HG03457 (cell line): ENCODE results near the gene ATP5MK.
"Not testable (repeated sequence)": the region's sequence is repeated elsewhere in the genome, so short reads cannot be mapped to it uniquely, and the experiment has no call there.

ENCODE experiments used
- ATAC-seq: cut with Tn5 transposase; IDR thresholded peaks from one replicate; pipeline ENCODE4 v1.9.1; 2021; ENCODE audit warnings: moderate number of reproducible peaks; ENCODE audit not compliant: unreplicated experiment

ATP5MK gene, protein sequence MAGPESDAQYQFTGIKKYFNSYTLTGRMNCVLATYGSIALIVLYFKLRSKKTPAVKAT

DNA sequence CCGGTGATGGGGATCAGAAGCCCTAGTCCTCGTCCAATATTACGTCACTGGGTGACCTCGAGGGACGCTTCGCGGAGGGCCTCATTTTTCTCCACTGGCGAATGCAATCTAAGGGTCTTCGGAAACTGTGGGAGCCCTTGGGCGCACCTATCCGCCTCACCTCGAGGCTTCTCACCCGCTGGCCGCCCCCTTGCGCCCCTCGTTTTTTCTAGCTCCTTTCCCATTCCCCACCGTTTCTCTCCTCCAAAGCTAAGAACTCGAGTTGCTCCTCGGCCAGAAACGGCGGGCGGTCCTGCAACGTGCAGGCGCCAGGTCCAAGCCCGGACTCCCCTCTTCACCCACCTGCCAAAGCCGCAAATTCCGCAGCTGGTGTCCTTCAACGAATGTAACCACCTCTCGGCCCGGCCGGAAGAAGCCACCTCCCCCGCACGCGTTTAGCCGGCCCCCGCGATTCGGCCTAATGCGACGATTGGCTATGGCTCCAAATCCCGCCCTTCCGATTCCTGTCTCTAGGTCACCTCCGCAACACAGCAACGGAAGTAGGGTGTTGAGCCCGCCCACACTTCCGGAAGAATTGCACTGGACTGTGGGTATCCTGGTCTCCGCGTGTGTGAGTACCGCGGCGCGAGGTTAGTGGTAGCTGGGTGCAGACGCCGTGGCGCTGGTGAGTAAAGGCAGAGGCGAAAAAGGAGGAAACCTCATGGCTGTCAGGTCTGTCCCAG lies at the start of gene ATP5MK, which contains the start of gene PDCD11:
Gene ATP5MK, minus strand, starts transcription at position 409 of the 722 bp plus-strand sequence. CDS start 4,018 bp downstream, outside the sequence.
Gene PDCD11, plus strand, starts transcription at position 560 of the 722 bp plus-strand sequence. CDS start 1,801 bp downstream, outside the sequence.
- ATAC-seq = peak; percentile 88

DNA sequence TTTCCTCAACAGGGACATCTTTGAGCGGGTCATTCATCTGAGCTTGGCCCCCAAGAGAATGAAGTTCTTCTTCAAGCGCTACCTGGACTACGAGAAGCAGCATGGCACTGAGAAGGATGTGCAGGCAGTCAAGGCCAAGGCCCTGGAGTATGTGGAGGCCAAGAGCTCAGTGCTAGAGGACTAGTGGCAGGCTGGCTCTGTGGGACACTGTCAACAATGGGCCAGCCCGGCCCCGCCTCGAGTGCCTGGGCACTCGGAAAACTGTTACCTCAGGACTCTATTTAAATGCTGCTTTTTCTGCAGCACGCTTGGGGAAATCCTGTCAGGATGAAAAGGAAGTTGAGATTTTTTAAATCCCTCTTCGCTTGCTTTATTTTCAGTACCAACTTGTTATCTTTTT lies 49.1 kb upstream of the ATP5MK start:
- no peak for ATAC-seq

DNA sequence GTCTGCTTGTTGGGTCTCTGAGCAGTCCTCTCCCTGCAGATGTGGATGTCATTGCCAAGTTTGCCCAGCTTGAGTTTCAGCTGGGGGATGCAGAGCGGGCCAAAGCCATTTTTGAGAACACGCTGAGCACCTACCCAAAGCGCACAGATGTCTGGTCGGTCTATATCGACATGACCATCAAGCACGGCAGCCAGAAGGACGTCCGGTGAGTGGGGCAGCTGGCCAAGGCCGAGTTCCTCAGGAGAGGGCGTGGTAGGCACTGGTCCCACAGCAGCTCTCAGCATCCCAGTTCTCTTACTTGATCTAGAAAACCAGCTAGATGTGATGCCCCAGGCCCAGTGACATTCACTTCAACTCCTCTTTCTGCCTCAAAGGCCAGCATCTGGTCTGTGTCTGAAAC lies 48.2 kb upstream of the ATP5MK start:
- no peak for ATAC-seq

DNA sequence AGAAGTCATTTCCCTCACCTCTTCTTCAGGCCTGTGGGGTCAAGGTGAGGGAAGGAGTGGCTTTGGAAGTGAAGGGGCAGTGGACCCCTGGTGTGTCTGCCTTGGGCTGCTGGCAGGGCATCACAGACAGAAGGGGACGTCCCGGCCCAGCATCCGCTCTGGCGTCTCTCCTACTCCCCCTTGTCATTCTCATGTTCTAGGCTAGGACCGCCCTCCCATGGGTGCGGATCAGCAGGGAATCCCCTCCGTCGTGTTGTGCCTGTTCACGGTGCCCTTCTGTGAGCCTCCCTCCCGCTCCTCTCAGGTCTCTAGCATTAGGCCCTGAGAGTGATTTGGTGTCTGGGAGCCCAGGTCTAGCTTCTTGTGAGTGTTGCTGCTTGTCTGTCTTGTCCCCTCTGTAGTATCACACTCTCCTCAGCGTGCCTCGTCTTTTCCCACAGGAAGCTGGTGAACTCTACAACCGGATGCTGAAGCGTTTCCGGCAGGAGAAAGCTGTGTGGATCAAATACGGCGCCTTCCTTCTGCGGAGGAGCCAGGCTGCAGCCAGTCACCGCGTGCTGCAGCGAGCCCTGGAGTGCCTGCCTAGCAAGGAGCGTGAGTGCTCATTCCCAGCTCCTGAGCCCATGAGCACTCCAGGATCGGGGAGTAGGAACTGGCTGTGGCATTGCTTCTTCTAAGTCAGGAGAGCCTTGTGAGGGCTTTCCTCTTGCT lies 47.4 kb upstream of the ATP5MK start:
- ATAC-seq = no peak

DNA sequence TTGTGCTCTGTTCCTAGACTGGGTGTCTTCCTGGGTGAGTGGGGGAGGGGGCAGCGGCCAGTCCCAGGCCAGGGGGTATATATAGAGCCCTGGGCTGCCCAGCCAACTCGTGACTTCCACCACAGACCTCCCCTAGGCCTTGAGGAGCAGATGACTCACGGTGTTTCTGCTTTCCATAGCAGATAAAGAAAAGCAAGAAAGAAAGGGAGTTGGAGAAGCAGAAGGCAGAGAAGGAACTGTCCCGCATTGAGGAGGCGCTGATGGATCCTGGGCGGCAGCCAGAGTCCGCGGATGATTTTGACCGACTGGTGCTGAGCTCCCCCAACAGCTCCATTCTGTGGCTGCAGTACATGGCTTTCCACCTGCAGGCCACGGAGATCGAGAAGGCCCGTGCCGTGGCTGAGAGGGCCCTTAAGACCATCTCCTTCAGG lies 45.8 kb upstream of the ATP5MK start:
- no peak for ATAC-seq

DNA sequence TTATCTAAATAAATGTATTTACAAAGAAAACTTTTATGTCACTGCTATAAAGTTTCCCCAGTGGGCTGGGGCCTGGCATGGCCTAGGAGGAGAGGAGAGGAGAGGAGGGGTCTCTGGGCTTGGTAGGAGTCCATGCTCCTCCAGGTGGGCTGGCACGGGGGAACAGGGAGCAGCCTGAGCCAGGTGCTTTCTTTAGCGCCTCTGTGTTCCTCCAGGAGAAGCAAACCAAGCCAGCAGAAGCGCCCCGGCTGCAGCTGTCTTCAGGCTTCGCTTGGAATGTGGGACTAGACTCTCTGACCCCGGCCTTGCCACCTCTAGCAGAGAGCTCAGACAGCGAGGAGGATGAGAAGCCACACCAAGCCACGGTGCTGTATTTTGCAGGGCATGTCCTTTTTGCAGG lies 45.3 kb upstream of the ATP5MK start:
- ATAC-seq = no peak

DNA sequence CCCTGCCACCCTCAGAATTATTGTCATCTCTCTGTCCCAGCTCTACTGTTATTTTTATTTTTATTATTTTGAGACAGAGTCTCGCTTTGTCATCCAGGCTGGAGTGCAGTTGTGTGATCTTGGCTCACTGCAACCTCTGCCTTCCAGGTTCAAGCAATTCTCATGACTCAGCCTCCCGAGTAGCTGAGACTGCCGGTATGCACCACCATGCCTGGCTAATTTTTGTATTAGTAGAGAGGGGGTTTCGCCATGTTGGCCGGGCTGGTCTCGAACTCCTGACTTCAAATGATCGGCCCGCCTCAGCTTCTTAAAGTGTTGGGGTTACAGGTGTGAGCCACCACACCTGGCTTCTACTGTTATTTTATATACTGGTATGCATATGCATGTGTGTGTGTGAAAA lies 44.9 kb upstream of the ATP5MK start:
- no peak for ATAC-seq

DNA sequence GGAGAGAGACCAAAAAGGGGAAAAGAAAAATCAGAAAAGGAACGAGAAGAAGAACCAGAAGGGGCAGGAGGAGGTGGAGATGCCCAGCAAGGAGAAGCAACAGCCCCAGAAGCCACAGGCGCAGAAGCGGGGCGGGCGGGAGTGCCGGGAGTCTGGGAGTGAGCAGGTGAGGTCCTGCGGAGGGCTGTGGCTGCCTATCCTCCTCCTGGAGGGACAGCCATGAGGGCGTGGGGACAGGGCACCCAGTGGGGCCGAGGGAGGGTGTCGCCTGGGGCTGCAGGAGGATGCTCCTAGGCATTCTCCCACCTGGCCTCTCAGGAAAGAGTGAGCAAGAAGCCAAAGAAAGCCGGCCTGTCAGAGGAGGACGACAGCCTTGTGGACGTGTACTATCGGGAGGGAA lies 44.1 kb upstream of the ATP5MK start:
- ATAC-seq = no peak

DNA sequence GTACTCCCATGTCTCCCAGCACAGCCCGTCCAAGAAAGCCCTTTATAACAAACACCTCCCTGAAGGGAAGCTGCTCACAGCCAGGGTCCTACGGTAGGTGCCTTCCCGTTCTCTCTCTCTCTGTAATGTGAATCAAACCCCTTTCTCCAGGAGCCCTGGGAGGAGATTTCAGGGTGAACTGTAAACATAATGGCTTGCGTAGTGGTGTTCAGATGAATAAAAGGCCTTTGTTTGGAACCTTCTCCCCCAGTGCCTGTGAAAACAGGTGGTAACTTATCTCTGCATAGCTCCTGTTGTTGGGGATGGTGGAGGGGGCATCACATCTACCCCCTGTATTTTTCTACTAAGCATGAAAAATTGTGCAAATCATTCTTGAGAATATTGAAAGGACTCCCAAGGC lies 43.5 kb upstream of the ATP5MK start:
- ATAC-seq = no peak

DNA sequence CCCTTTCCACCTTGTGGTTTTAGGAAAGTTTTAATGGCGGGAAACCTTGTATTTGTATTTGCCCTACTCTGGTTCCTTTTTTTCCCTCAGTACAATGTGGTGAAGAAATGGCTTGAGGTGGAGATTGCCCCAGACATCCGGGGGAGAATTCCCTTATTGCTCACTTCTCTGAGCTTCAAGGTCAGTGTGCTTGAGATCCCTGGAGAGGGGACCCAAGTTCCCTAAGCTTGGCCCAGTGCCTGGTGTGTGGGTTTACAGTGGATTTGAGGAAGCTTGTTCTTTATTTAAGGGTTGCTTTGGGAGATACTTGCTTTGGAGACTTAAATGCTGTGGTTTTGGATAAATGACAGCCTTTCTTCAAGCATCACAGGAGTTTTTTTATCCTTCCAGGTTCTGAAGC lies 37.6 kb upstream of the ATP5MK start:
- ATAC-seq = no peak

DNA sequence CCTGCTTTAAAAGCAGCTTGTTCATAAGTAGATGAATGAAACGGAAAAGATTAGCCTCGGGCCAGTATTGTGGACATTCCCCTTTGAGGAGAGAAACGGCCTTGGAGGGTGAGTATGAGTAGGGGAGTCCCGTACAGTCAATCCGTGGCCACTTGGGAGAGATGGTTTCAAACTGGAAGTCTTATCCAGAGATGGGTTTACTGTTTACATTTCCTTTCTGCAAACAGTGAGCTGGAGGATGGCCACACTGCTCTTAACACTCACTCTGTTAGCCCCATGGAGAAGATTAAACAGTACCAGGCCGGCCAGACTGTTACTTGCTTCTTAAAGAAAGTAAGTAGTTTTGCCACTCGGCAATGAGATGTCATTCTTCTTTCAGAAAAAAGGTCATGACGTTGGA lies 35.6 kb upstream of the ATP5MK start:
- no peak for ATAC-seq

DNA sequence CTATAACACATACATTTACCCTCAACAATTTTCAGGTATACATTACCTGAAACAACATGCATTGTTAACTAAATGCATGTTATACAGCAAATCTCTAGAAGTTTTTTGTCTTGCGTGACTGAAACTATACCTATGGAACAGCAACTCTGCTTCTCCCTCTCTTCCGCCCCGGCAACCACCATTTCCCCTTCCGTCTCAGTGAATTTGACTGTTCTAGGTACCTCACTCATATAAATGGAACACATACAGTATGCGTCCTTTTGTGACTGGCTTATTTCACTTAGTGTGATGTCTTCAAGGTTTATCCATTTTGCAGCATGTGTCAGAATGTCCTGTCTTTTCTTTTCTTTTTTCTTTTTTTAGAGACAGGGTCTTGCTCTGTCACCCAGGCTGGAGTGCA lies 33.4 kb upstream of the ATP5MK start:
- no peak for ATAC-seq

DNA sequence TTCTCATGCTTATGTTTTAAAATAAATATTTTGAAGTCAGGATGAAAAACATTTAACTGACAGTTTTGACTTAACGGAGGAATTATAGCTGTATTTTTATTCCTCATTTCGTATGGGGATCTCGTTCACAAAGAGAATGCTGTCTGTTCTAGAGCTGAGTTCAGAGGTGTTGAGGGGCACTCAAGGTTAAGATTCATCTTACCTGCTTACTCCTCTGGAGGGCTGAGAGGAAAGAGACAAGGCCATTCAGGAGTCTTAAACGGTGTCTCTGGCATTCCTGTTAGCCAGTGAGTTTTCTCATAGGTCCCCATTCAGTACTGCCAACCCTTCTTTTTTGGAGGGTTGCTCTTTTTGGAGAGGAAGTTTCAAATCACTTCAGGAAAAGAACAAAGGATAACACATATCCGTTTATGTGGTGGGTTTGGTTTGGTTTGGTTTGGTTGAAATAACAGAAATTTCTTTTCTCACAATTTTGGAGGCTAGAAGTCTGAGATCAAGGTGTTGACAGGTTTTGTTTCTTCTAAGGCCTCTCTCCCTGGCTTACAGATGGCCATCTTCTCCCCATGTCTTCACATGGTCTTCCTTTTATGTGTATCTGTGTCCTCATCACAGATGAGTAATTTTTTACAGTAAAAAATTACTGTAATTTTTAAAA lies 32.8 kb upstream of the ATP5MK start:
- no peak for ATAC-seq

DNA sequence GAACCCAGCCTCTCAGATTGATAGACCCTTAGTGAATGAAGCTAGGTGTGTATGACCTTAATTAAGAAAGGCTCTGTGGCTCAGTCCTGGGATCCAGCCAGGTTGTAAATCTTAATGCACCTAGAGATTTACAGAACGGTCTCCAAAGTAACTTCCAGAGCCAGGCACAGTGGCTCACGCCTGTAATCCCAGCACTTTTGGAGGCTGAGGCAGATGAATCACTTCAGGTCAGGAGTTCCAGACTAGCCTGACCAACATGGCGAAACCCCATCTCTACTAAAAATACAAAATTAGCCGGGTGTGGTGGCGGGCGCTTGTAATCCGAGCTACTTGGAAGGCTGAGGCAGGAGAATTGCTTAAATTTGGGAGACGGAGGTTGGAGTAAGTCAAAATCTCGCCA lies 31.6 kb upstream of the ATP5MK start:
- no peak for ATAC-seq

DNA sequence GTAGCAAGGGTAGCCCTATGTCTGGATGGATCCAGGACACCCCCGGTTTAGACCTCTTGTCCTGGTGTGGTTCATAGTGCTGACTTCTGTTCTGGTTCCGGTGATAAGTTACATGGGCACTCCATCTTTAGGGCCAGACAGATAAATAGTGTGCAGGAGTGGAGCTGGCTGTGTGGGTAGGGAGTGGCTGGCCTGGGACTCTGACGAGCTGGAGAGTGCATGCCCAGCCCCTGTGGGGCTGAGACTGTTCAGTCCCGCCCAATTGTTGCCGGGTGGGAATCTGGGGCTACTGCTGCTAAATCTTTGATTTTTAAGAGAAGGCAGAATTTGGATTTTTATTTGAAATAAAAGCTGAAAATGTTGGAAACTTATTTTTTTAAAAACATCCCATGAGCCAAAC lies 27.5 kb upstream of the ATP5MK start:
- no peak for ATAC-seq

DNA sequence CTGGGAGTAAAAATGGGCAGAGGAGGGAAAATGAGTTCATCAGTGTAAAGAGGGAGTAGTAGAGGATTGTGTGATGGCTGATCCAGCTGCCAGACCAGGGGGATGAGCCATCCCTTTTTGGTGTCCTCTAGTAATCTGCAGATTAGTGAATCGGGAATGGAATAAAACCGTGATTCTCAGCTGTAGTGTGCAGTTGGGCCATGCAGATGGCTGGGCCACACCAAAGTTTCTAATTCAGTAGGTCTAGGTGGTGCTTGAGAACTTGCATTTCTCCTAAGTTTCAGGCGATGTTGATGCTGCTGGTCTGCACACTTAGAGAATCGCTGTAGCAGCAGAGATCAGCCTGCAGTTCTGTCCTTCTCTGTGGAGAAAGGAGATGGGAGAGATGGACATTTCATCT lies 22.8 kb upstream of the ATP5MK start:
- ATAC-seq = no peak

DNA sequence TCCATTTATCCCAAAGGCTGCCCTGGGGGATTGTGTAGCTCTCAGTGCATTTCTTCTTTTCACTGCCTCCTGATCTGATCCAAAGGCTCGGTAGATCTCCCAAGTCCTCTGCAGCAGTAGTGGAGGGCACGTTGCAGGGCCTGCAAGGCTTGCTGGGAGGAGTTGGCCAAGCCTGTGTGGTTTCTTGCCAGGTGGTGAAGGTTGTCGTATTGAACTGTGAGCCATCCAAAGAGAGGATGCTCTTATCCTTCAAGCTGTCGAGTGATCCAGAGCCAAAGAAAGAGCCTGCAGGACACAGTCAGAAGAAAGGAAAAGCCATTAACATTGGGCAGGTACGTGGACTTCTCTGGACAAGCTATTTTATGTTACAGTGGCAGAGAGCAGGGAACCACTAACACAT lies 21.3 kb upstream of the ATP5MK start:
- no peak for ATAC-seq

DNA sequence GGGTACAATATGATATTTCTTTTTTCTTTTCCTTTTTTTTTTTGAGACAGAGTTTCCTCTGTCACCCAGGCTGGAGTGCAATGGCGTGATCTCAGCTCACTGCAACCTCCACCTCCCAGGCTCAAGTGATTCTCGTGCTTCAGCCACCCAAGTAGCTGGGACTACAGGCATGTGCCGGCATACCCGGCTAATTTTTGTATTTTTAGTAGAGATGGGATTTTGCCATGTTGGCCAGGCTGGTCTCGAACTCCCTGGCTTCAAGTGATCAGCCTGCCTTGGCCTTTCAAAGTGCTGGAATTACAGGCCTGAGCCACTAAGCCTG lies 20.8 kb upstream of the ATP5MK start:
- not testable (repeated sequence) for ATAC-seq

DNA sequence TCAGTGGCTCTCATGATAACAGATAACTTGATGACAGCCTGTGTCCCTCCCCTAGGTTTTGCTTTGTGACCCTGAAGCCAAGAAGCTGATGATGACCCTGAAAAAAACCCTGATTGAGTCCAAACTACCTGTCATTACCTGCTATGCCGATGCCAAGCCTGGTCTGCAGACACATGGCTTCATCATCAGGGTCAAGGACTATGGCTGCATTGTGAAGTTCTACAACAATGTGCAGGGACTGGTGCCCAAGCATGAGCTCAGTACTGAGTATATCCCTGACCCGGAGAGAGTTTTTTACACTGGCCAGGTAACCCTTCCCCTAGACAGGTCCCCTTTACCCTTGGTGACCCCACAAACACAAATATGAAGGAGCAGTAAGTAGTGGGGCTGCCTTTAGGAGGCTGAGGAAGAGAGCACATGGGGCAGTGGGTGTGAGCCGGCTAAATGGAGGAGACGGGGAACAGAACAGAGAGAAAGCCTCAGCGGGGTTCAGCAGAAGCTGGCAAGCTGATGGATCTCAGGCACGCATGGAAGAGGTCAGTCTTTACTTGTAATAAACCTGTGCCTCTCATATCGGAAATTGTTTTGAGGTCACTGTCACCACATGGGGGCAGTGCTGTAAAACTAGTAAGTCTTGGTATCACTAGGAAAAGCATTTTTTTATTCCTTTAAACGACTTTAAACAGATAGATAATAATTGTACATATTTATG lies 20.3 kb upstream of the ATP5MK start:
- no peak for ATAC-seq

DNA sequence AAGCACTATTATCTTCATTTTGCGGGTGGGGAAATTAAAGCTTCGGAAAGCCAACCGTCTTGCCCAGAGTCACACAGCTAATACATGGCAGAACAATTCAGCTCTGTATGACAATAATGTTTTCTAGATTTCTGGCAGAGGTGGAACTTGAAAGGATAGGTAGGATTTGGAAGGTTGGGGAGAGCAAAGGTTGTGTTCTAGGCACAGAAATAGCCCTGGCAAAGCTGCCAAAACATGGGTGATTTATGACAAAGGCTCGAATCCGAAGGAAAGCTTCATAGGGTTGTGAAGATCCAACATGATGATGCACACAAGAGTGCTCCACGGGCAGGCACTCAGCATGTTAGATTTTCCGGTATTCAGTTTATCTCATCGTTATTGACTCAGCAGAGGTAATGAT lies 19.3 kb upstream of the ATP5MK start:
- no peak for ATAC-seq

DNA sequence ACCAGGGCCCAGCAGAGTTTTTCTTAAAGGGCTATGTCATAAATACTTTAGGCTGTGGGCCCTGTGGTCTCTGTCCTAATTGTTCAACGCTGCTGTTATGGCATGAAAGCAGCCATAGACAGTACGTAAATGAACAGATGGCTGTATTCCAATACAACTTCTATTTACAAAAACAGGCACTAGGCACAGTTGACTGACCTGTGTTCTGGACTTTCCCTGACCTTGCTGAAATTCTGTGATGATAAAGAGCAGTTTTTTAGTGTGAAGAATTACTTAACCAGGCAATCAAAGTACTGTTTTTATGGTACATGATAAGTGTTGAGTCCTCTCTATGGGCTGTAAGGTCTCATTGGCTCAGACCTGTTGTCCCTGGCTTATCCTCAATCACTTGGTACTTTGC lies 17.3 kb upstream of the ATP5MK start:
- no peak for ATAC-seq
